ENCODE measurements around the gene PPP3CA.

PPP3CA gene

GRCh38 chr4:101055392-101055791, 291.9 kb downstream of the PPP3CA start:
- Histone ChIP-seq H3K27me3 (ENCODE audit: insufficient read depth, low read length) (no peaks in the 10 kb centered on the region), H3K4me1 (ENCODE audit: insufficient read depth, low read length, severe bottlenecking) (no peaks in the 10 kb centered on the region), H2AFZ (ENCODE audit: low read length) (no peak overlapping the region), H3K9me3 (ENCODE audit: low read length) (no peaks in the 10 kb centered on the region), H4K20me1 (ENCODE audit: insufficient read depth, low read length) (no peaks in the 10 kb centered on the region), H3K27ac (ENCODE audit: low read depth, low read length, poor library complexity, severe bottlenecking) (no peak overlapping the region), H3K9ac (ENCODE audit: low read length) (no peak overlapping the region), H3K36me3 (ENCODE audit: insufficient read depth, low read length) (peaks cover 10% of the 10 kb centered on the region; the same call in 1 of the 2 replicates), H3K9me2 (ENCODE audit: low read depth, low read length) (no peaks in the 10 kb centered on the region), H3K4me2 (ENCODE audit: low read length) (no peak overlapping the region), H3K79me2 (ENCODE audit: insufficient read depth, low read length) (no peaks in the 10 kb centered on the region), H3K4me3 (ENCODE audit: low read depth, low read length, poor library complexity, severe bottlenecking) (no peak overlapping the region), H3F3A (ENCODE audit: insufficient read depth, low read length) (no peaks in the 10 kb centered on the region)
- TF ChIP-seq EZH2 (IDR thresholded peaks at IDR 0.05; ENCODE audit: borderline replicate concordance, low read length) = no peak
- TF ChIP-seq, protein P1, sequence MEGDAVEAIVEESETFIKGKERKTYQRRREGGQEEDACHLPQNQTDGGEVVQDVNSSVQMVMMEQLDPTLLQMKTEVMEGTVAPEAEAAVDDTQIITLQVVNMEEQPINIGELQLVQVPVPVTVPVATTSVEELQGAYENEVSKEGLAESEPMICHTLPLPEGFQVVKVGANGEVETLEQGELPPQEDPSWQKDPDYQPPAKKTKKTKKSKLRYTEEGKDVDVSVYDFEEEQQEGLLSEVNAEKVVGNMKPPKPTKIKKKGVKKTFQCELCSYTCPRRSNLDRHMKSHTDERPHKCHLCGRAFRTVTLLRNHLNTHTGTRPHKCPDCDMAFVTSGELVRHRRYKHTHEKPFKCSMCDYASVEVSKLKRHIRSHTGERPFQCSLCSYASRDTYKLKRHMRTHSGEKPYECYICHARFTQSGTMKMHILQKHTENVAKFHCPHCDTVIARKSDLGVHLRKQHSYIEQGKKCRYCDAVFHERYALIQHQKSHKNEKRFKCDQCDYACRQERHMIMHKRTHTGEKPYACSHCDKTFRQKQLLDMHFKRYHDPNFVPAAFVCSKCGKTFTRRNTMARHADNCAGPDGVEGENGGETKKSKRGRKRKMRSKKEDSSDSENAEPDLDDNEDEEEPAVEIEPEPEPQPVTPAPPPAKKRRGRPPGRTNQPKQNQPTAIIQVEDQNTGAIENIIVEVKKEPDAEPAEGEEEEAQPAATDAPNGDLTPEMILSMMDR (IDR thresholded peaks at IDR 0.05; ENCODE audit: low read length) = no peak

GRCh38 chr4:101050837-101051205, 296.5 kb downstream of the PPP3CA start:
- Histone ChIP-seq H4K20me1 (ENCODE audit: insufficient read depth, low read length) (no peaks in the 10 kb centered on the region), H3K4me1 (ENCODE audit: insufficient read depth, low read length, severe bottlenecking) (no peaks in the 10 kb centered on the region), H3K27me3 (ENCODE audit: insufficient read depth, low read length) (no peaks in the 10 kb centered on the region), H3K9ac (ENCODE audit: low read length) (no peak overlapping the region), H3K36me3 (ENCODE audit: insufficient read depth, low read length) (no peaks in the 10 kb centered on the region), H2AFZ (ENCODE audit: low read length) (no peak overlapping the region), H3K27ac (ENCODE audit: low read depth, low read length, poor library complexity, severe bottlenecking) (no peak overlapping the region), H3F3A (ENCODE audit: insufficient read depth, low read length) (no peaks in the 10 kb centered on the region), H3K4me3 (ENCODE audit: low read depth, low read length, poor library complexity, severe bottlenecking) (no peak overlapping the region), H3K9me3 (ENCODE audit: low read length) (no peaks in the 10 kb centered on the region), H3K4me2 (ENCODE audit: low read length) (no peak overlapping the region), H3K79me2 (ENCODE audit: insufficient read depth, low read length) (no peaks in the 10 kb centered on the region), H3K9me2 (ENCODE audit: low read depth, low read length) (no peaks in the 10 kb centered on the region)
- TF ChIP-seq EZH2 (IDR thresholded peaks at IDR 0.05; ENCODE audit: borderline replicate concordance, low read length) = no peak
- TF ChIP-seq, protein P1 (IDR thresholded peaks at IDR 0.05; ENCODE audit: low read length) = no peak

GRCh38 chr4:101050088-101050836, 297.1 kb downstream of the PPP3CA start:
- Histone ChIP-seq H3K36me3 (ENCODE audit: insufficient read depth, low read length) (no peaks in the 10 kb centered on the region), H3K9ac (ENCODE audit: low read length) (no peak overlapping the region), H2AFZ (ENCODE audit: low read length) (no peak overlapping the region), H3K27me3 (ENCODE audit: insufficient read depth, low read length) (no peaks in the 10 kb centered on the region), H3K79me2 (ENCODE audit: insufficient read depth, low read length) (no peaks in the 10 kb centered on the region), H3K27ac (ENCODE audit: low read depth, low read length, poor library complexity, severe bottlenecking) (no peak overlapping the region), H3K4me1 (ENCODE audit: insufficient read depth, low read length, severe bottlenecking) (no peaks in the 10 kb centered on the region), H3F3A (ENCODE audit: insufficient read depth, low read length) (no peaks in the 10 kb centered on the region), H4K20me1 (ENCODE audit: insufficient read depth, low read length) (no peaks in the 10 kb centered on the region), H3K4me2 (ENCODE audit: low read length) (no peak overlapping the region), H3K9me3 (ENCODE audit: low read length) (no peaks in the 10 kb centered on the region), H3K4me3 (ENCODE audit: low read depth, low read length, poor library complexity, severe bottlenecking) (no peak overlapping the region), H3K9me2 (ENCODE audit: low read depth, low read length) (no peaks in the 10 kb centered on the region)
- no peak for TF ChIP-seq EZH2 (IDR thresholded peaks at IDR 0.05; ENCODE audit: borderline replicate concordance, low read length)
- TF ChIP-seq, protein P1 (IDR thresholded peaks at IDR 0.05; ENCODE audit: low read length) = no peak
